SK-N-SH treated with all-trans-retinoic acid at 6 μM for 48 hours (cell line): Measurements from ENCODE around the gene GZMH.

Experiments
- ATAC-seq: fragments of 200-7000 bp; cut with Tn5 transposase; 3 replicates; pipeline ENCODE4 v1.9.1; 2020; ENCODE audit warnings: mild to moderate bottlenecking, moderate library complexity
- ARNTL ChIP-seq: fragments of 450-650 bp; formaldehyde crosslinking; IDR thresholded peaks from 2 replicates; pipeline ENCODE4 v1.5.0; 2020; ENCODE audit warnings: low read depth, mild to moderate bottlenecking, moderate library complexity, borderline replicate concordance
- BACH2 ChIP-seq: fragments of 250-450 bp; sonication (Bioruptor Pico); IDR thresholded peaks from 2 replicates; pipeline ENCODE4 v1.9.0; 2021; ENCODE audit warnings: mild to moderate bottlenecking, borderline replicate concordance
- CREB5 ChIP-seq: fragments of 250-450 bp; sonication (Bioruptor Pico); IDR thresholded peaks from 2 replicates; pipeline ENCODE4 v1.5.1; 2020; ENCODE audit warnings: low read depth, mild to moderate bottlenecking, moderate library complexity
- CSDC2 ChIP-seq: fragments of 250-450 bp; sonication (Bioruptor Pico); IDR thresholded peaks from 2 replicates; pipeline ENCODE4 v1.5.0; 2020; ENCODE audit warnings: mild to moderate bottlenecking, moderate library complexity
- ESRRG ChIP-seq: fragments of 250-450 bp; sonication (Bioruptor Pico); IDR thresholded peaks from 2 replicates; pipeline ENCODE4 v1.6.1; 2021; ENCODE audit warnings: mild to moderate bottlenecking
- GLIS3 ChIP-seq: fragments of 250-450 bp; sonication (Bioruptor Pico); IDR thresholded peaks from 2 replicates; pipeline ENCODE4 v1.5.0; 2020; ENCODE audit warnings: mild to moderate bottlenecking, moderate library complexity
- OSR1 ChIP-seq: fragments of 250-450 bp; sonication (Bioruptor Pico); IDR thresholded peaks from 2 replicates; pipeline ENCODE4 v1.8.0; 2022; ENCODE audit warnings: moderate library complexity, mild to moderate bottlenecking, inconsistent platforms
- PATZ1 ChIP-seq: fragments of 250-450 bp; sonication (Bioruptor Pico); IDR thresholded peaks from 2 replicates; pipeline ENCODE4 v1.8.0; 2020; ENCODE audit warnings: mild to moderate bottlenecking, moderate library complexity, borderline replicate concordance
- POU6F1 ChIP-seq: fragments of 250-450 bp; sonication (Bioruptor Pico); IDR thresholded peaks from 2 replicates; pipeline ENCODE4 v1.8.0; 2021; ENCODE audit warnings: low read depth, mild to moderate bottlenecking, moderate library complexity, borderline replicate concordance
- RARB ChIP-seq: fragments of 250-450 bp; sonication (Bioruptor Pico); IDR thresholded peaks from 2 replicates; pipeline ENCODE4 v1.8.0; 2021; ENCODE audit warnings: mild to moderate bottlenecking, moderate library complexity
- SNAI2 ChIP-seq: fragments of 250-450 bp; sonication (Bioruptor Pico); IDR thresholded peaks from 2 replicates; pipeline ENCODE4 v1.5.0; 2020; ENCODE audit warnings: mild to moderate bottlenecking, moderate library complexity
- TCF4 ChIP-seq: fragments of 250-450 bp; sonication (Bioruptor Pico); IDR thresholded peaks from 2 replicates; pipeline ENCODE4 v1.8.0; 2021; ENCODE audit warnings: mild to moderate bottlenecking, moderate library complexity, borderline replicate concordance
- TOX ChIP-seq: fragments of 250-450 bp; sonication (Bioruptor Pico); IDR thresholded peaks from 2 replicates; pipeline ENCODE4 v1.8.0; 2021; ENCODE audit warnings: mild to moderate bottlenecking, moderate library complexity, borderline replicate concordance
- TSHZ2 ChIP-seq: fragments of 250-450 bp; sonication (Bioruptor Pico); IDR thresholded peaks from 2 replicates; pipeline ENCODE4 v1.5.0; 2020; ENCODE audit warnings: mild to moderate bottlenecking, moderate library complexity
- ZC3H10 ChIP-seq: fragments of 250-450 bp; sonication (Bioruptor Pico); IDR thresholded peaks from 2 replicates; pipeline ENCODE4 v1.5.1; 2021; ENCODE audit warnings: mild to moderate bottlenecking, moderate library complexity
- ZFP30 ChIP-seq: fragments of 450-650 bp; formaldehyde crosslinking; IDR thresholded peaks from 2 replicates; pipeline ENCODE4 v1.5.0; 2022; ENCODE audit warnings: mild to moderate bottlenecking, moderate library complexity
- ZNF565 ChIP-seq: fragments of 450-650 bp; formaldehyde crosslinking; conservative IDR thresholded peaks from 2 replicates; pipeline ENCODE4 v1.5.0; 2020; ENCODE audit warnings: low read depth, mild to moderate bottlenecking, moderate library complexity
- ZNF70 ChIP-seq: fragments of 450-650 bp; formaldehyde crosslinking; IDR thresholded peaks from 2 replicates; pipeline ENCODE4 v1.5.0; 2020; ENCODE audit warnings: mild to moderate bottlenecking, moderate library complexity
- ZNF8 ChIP-seq: fragments of 450-650 bp; formaldehyde crosslinking; IDR thresholded peaks from 2 replicates; pipeline ENCODE4 v1.5.0; 2020; ENCODE audit warnings: mild to moderate bottlenecking, moderate library complexity

GZMH gene

GRCh38 chr14:24612196-24612595 lies 2.7 kb upstream of the GZMH start:
- TF ChIP-seq ARNTL (CRISPR knock-in tag) (no peak), ESRRG (CRISPR knock-in tag) (no peak), ZC3H10 (CRISPR knock-in tag) (no peak), GLIS3 (no peak), CSDC2 (CRISPR knock-in tag) (no peak), ZNF70 (CRISPR knock-in tag) (no peak), ZFP30 (CRISPR knock-in tag) (no peak), POU6F1 (CRISPR knock-in tag) (no peak), ZNF8 (CRISPR knock-in tag) (no peak), BACH2 (CRISPR knock-in tag) (no peak)
- ATAC-seq = no peak

GRCh38 chr14:24607635-24608514 lies 1.6 kb downstream of the GZMH start:
- no peak for TF ChIP-seq ZC3H10 (CRISPR knock-in tag)
- no peak for TF ChIP-seq POU6F1 (CRISPR knock-in tag)
- no peak for ATAC-seq

- ATAC-seq = no peak
- TF ChIP-seq CREB5 (CRISPR knock-in tag) (no peak), CSDC2 (CRISPR knock-in tag) (no peak), ARNTL (CRISPR knock-in tag) (no peak), TSHZ2 (CRISPR knock-in tag) (no peak)
Observed at GRCh38 chr14:24607081-24607480, 2.4 kb downstream of the GZMH start.

GRCh38 chr14:24606297-24606696 lies 3.2 kb downstream of the GZMH start:
- no peak for TF ChIP-seq OSR1 (CRISPR knock-in tag)
- no peak for TF ChIP-seq CREB5 (CRISPR knock-in tag)
- TF ChIP-seq TOX = no peak
- TF ChIP-seq ESRRG (CRISPR knock-in tag) = no peak
- no peak for TF ChIP-seq SNAI2
- no peak for TF ChIP-seq ZNF70 (CRISPR knock-in tag)
- TF ChIP-seq ZNF565 = no peak
- no peak for TF ChIP-seq TCF4
- TF ChIP-seq ZNF8 (CRISPR knock-in tag) = no peak
- TF ChIP-seq ARNTL (CRISPR knock-in tag) = no peak
- TF ChIP-seq PATZ1 (CRISPR knock-in tag) = no peak
- no peak for TF ChIP-seq BACH2 (CRISPR knock-in tag)
- no peak for TF ChIP-seq RARB
- ATAC-seq = no peak
